Uterus (tissue), 4 donors: ENCODE data around the gene SLC7A7. TPM values are rescaled to one million over a fixed set of nuclear protein-coding genes. Genes with fewer than 3 reads are reported as not detected.
"Not testable (repeated sequence)": the region's sequence is repeated elsewhere in the genome, so short reads cannot be mapped to it uniquely, and the experiment has no call there.

Source experiments
- DNase-seq, 2 donors: peaks; one replicate each; pipeline ENCODE4 v3.0.0-alpha.2; 2019 to 2020
- H3K27ac ChIP-seq, 2 donors: fragments of 200-600 bp; sonication (generic); 1 replicate in 1 of 2; 2 replicates in 1 of 2; pipeline ENCODE4 v1.5.1; 2016 to 2018
- H3K27me3 ChIP-seq, 2 donors: fragments of 200-600 bp; sonication (generic); one replicate each; pipeline ENCODE4 v1.5.1; 2018 to 2019; ENCODE audit warnings: control low read depth in 1 of 2
- H3K36me3 ChIP-seq, 2 donors: fragments of 200-600 bp; sonication (generic); one replicate each; pipeline ENCODE4 v1.5.1; 2019; ENCODE audit warnings: control low read depth in 1 of 2
- H3K4me1 ChIP-seq, 2 donors: fragments of 200-600 bp; sonication (generic); one replicate each; pipeline ENCODE4 v1.5.1; 2018 to 2019; ENCODE audit warnings: control low read depth in 1 of 2
- H3K4me3 ChIP-seq, 2 donors: fragments of 200-600 bp; sonication (generic); 1 replicate in 1 of 2; 2 replicates in 1 of 2; pipeline ENCODE4 v1.5.1; 2018 to 2019; ENCODE audit warnings: mild to moderate bottlenecking in 1 of 2
- H3K9me3 ChIP-seq, 2 donors: fragments of 200-600 bp; sonication (generic); one replicate each; pipeline ENCODE4 v1.5.1; 2019; ENCODE audit warnings: control low read depth in 1 of 2
- CTCF ChIP-seq, 4 experiments: fragments of 200-600 bp in 2 of 4; fragments of 450-650 bp in 2 of 4; sonication (generic) in 2 of 4; IDR thresholded peaks; one replicate each; pipeline ENCODE4 v1.5.1; 2016 to 2019; ENCODE audit warnings: antibody characterized with exemption in 4 of 4, mild to moderate bottlenecking in 2 of 4, moderate library complexity in 1 of 4
- POLR2A ChIP-seq, 2 donors: fragments of 450-650 bp; IDR thresholded peaks; one replicate each; pipeline ENCODE4 v1.6.1; 2016; ENCODE audit warnings: antibody characterized with exemption in 2 of 2, mild to moderate bottlenecking in 1 of 2, moderate library complexity in 1 of 2
- intact Hi-C: fragments of 100-400 bp; cut with DNase I; formaldehyde crosslinking; loops from one replicate; pipeline ENCODE4 v1.15.1; 2023; ENCODE audit warnings: low total_unique reads
- total RNA-seq, 4 donors: library from RNA; depleted of rRNA in 3 of 4; stranded (reverse); fragments of >200 nt in 3 of 4; gene quantifications; one replicate each; pipeline versions ENCODE4 v1.1.0 to v1.2.4, GENCODE V29; 2014 to 2023
- donor health status: DM: yes; HTN: yes; CAD: no.

The SLC7A7 gene
- total RNA-seq, 4 donors from 2014 or later = 2.8 to 15.6 (median 6.8) TPM

GRCh38 chr14:22780105-22780679 lies 35.0 kb downstream of the SLC7A7 start:
- Histone ChIP-seq H3K27ac (no peak overlapping the region), H3K4me1 (no peaks in the 10 kb centered on the region), H3K9me3 (no peaks in the 10 kb centered on the region), H3K4me3 (no peak overlapping the region), H3K27me3 (no peaks in the 10 kb centered on the region), H3K36me3 (no peaks in the 10 kb centered on the region)
- intact Hi-C loops = no loop called here
- TF ChIP-seq POLR2A (IDR thresholded peaks at IDR 0.05) (no peak), CTCF (IDR thresholded peaks at IDR 0.05) (no peak)
- DNase-seq = no peak

- no peaks in the 10 kb centered on the region for H3K36me3 ChIP-seq
- DNase-seq = no peak
- intact Hi-C loops = no loop called here
- no peak overlapping the region for H3K4me3 ChIP-seq
- no peaks in the 10 kb centered on the region for H3K4me1 ChIP-seq
- no peaks in the 10 kb centered on the region for H3K9me3 ChIP-seq
- H3K27me3 ChIP-seq = no peaks in the 10 kb centered on the region
- TF ChIP-seq CTCF (IDR thresholded peaks at IDR 0.05) (no peak), POLR2A (IDR thresholded peaks at IDR 0.05) (no peak)
- H3K27ac ChIP-seq = no peak overlapping the region
Observed at GRCh38 chr14:22778084-22778483, 37.2 kb downstream of the SLC7A7 start.

- H3K9me3 ChIP-seq, H3K27ac ChIP-seq, H3K4me1 ChIP-seq, H3K4me3 ChIP-seq, H3K27me3 ChIP-seq, DNase-seq, intact Hi-C loops, H3K36me3 ChIP-seq: not testable (repeated sequence)
Observed at GRCh38 chr14:22776849-22777248, 38.4 kb downstream of the SLC7A7 start.

GRCh38 chr14:22776215-22776614 lies 39.0 kb downstream of the SLC7A7 start:
- Histone ChIP-seq H3K9me3 (no peaks in the 10 kb centered on the region), H3K27me3 (no peaks in the 10 kb centered on the region), H3K27ac (no peak overlapping the region), H3K36me3 (no peaks in the 10 kb centered on the region), H3K4me3 (no peak overlapping the region), H3K4me1 (no peaks in the 10 kb centered on the region)
- TF ChIP-seq POLR2A (IDR thresholded peaks at IDR 0.05) (no peak), CTCF (IDR thresholded peaks at IDR 0.05) (no peak)
- intact Hi-C loops = no loop called here
- DNase-seq = no peak

GRCh38 chr14:22774011-22774706 lies 41.1 kb downstream of the SLC7A7 start:
- intact Hi-C loops = no loop called here

More at GRCh38 chr14:22774011-22774706, 41.1 kb downstream of the SLC7A7 start:
- Histone ChIP-seq H3K27ac (no peak overlapping the region), H3K27me3 (no peaks in the 10 kb centered on the region), H3K4me1 (no peaks in the 10 kb centered on the region), H3K4me3 (no peak overlapping the region), H3K36me3 (no peaks in the 10 kb centered on the region), H3K9me3 (no peaks in the 10 kb centered on the region)
- no peak for DNase-seq
- TF ChIP-seq CTCF (IDR thresholded peaks at IDR 0.05) (no peak), POLR2A (IDR thresholded peaks at IDR 0.05) (no peak)
